ENCODE measurements around the gene SPARCL1.

The SPARCL1 gene

GRCh38 chr4:87566276-87566675 lies 37.1 kb upstream of the SPARCL1 start:
- H3K27ac ChIP-seq, result peak overlapping the region; percentile 40
- no peak for TF ChIP-seq ZFX (IDR thresholded peaks at IDR 0.05; ENCODE audit: borderline replicate concordance)
- TF ChIP-seq, protein P1, sequence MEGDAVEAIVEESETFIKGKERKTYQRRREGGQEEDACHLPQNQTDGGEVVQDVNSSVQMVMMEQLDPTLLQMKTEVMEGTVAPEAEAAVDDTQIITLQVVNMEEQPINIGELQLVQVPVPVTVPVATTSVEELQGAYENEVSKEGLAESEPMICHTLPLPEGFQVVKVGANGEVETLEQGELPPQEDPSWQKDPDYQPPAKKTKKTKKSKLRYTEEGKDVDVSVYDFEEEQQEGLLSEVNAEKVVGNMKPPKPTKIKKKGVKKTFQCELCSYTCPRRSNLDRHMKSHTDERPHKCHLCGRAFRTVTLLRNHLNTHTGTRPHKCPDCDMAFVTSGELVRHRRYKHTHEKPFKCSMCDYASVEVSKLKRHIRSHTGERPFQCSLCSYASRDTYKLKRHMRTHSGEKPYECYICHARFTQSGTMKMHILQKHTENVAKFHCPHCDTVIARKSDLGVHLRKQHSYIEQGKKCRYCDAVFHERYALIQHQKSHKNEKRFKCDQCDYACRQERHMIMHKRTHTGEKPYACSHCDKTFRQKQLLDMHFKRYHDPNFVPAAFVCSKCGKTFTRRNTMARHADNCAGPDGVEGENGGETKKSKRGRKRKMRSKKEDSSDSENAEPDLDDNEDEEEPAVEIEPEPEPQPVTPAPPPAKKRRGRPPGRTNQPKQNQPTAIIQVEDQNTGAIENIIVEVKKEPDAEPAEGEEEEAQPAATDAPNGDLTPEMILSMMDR (IDR thresholded peaks at IDR 0.05), result no peak

DNA sequence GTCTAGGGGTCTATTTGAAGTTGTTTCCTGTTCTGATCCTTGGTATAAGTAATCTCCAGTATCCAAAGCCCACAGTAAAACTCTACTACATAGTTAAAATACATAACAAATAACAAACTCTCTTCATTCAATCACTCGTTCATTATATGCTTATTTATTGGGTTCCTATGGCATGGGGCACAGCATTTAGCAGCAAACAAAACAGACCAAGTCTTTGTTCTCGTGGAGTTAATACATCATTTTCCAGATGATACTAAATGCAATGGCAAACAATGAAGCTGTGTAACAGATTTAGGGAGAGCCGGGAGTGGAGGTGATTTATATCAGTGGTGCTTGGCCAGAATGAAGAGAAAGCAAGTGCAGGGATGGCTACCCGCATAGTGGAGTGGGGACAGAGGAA lies 36.6 kb upstream of the SPARCL1 start:
- no peak for TF ChIP-seq ZFX (IDR thresholded peaks at IDR 0.05; ENCODE audit: borderline replicate concordance)
- TF ChIP-seq, protein P1 (IDR thresholded peaks at IDR 0.05), result no peak
- H3K27ac ChIP-seq, result peak overlapping the region; percentile 40

DNA sequence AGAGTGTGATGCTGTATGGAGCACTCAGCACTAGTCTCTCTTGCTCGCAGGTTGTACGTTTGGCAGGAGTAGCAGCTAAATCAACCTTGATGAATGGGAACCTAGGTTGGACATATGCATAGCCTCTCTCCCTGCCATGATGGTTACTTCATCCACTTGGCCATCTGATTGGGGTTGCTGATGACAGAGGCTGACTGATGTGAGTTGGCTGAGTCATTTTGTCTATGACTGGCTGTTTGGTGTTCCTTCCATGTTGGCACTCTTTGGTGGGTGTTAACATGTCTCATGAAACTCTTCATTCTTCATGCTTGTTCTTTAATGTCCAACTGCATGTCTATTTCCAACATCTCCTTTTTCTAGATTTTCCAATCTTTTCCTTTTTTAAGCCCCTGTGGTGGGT lies 31.6 kb upstream of the SPARCL1 start:
- TF ChIP-seq, protein P1 (IDR thresholded peaks at IDR 0.05), result no peak
- no peak for TF ChIP-seq ZFX (IDR thresholded peaks at IDR 0.05; ENCODE audit: borderline replicate concordance)
- H3K27ac ChIP-seq, result no peak overlapping the region

DNA sequence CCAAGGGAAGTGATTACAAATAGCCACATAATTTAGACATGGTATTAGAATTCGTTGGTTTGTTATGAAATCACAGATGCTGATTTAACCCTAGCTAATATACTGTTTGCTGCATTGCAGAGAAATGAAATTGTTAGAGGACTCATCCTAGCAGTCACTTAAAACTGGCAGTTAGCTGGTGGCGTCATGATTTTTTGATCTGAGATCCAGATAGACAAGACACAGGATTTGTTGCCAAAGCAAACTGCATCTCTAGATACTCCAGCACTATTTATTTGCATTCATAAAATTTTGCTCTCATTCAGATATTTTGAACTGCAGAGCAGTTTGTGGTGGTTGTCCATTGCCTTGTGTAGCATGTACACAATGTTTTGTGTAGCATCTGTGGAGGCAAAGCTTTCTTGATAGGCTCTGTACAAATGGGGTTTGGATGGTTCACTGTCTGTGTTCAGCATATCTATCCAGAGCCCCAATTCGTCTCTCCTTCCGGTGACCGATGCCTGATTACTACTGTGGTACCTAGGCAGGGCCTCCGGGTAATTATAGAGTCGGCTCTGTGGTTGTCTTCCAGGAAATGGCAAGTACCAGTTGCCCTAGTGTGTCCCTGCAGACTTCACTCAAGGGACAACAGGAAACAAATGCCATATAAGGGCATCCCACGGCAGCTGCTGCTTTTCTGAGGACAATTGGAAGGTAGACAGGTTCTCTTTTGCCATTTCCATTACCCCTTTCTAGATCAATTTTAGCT lies 30.1 kb upstream of the SPARCL1 start:
- peak overlapping the region; percentile 66 for H3K27ac ChIP-seq
- TF ChIP-seq, protein P1 (IDR thresholded peaks at IDR 0.05), result no peak
- no peak for TF ChIP-seq ZFX (IDR thresholded peaks at IDR 0.05; ENCODE audit: borderline replicate concordance)

DNA sequence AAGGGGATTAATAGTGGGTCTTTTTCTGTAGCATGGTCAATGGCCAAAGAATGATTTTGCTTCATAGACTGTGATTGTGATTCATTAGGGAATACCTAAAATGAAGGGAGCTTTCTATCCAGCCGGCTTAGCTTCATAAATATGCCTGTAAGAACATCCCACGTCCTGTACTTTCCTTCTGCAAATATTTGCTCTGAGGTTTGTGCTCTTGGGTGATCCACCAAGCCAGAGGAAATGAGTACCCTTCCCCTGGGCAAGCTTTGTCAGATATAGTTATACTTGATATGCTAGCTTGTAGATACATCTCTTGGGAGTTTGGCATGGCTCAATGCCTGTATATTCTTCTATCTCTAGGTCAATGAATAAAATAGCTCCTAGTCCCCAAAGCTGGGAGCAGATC lies 28.2 kb upstream of the SPARCL1 start:
- TF ChIP-seq, protein P1 (IDR thresholded peaks at IDR 0.05), result no peak
- TF ChIP-seq ZFX (IDR thresholded peaks at IDR 0.05; ENCODE audit: borderline replicate concordance), result no peak
- peak overlapping the region; percentile 41 for H3K27ac ChIP-seq

- H3K27ac ChIP-seq, result no peak overlapping the region
- TF ChIP-seq, protein P1 (IDR thresholded peaks at IDR 0.05), result no peak
- TF ChIP-seq ZFX (IDR thresholded peaks at IDR 0.05; ENCODE audit: borderline replicate concordance), result no peak
Measured at GRCh38 chr4:87555773-87556619, 26.8 kb upstream of the SPARCL1 start.

DNA sequence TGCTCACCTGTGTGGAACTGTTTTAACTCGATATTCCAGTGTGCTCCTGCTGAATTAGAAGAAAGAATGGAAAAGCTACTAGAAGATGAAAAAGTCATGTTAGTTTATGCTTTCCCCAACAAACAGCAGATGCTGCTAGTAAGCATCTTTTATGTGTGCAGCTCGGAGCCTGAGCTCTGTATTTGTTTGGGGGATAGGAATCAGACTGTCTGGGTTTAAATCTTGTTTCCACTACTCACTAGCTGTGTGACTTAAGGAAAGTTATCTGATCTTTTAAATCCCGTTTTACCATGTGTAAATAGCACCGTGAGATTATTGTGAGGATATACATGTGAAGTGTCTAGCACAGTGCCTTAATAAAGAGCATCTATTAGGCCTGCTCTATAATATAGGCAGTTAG lies 24.0 kb upstream of the SPARCL1 start:
- TF ChIP-seq, protein P1 (IDR thresholded peaks at IDR 0.05), result no peak
- no peak for TF ChIP-seq ZFX (IDR thresholded peaks at IDR 0.05; ENCODE audit: borderline replicate concordance)
- no peak overlapping the region for H3K27ac ChIP-seq

Measured in 22Rv1 (cell line).